IPS-18c (cell line): ENCODE data around the gene BLM.
"Not testable (repeated sequence)": the region's sequence is repeated elsewhere in the genome, so short reads cannot be mapped to it uniquely, and the experiment has no call there.

Source experiments
- H3K4me3 ChIP-seq: 2 replicates; pipeline ENCODE4 v1.7.0; 2013; ENCODE audit warnings: low read depth, mild to moderate bottlenecking, low read length, moderate library complexity; ENCODE audit not compliant: insufficient read depth
- H3K9me3 ChIP-seq: one replicate; pipeline ENCODE4 v1.6.1; 2013; ENCODE audit warnings: mild to moderate bottlenecking, low read length, moderate library complexity; ENCODE audit not compliant: control insufficient read depth, insufficient read depth

BLM gene

DNA sequence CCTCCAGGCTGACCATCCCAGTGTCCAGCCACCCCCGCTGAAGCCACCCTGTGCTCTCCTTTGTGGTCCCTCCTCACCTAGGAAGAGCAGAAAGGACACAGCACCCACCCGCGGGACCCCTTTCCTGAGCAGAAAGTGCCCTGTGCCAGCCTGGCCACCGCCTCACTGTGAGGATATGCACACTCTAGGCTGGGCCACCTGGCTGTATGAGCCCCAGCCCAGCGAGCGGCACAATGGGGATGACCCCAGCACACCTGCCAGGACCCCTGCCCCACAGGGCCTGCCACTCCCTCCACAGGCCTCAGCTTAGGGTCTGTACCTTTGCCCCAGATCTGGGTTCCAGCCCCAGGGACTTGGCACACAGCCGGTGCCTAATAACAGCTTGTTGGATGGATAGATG lies 103.3 kb downstream of the BLM start:
- no peak overlapping the region for H3K4me3 ChIP-seq
- H3K9me3 ChIP-seq: peaks cover 6% of the 10 kb centered on the region

DNA sequence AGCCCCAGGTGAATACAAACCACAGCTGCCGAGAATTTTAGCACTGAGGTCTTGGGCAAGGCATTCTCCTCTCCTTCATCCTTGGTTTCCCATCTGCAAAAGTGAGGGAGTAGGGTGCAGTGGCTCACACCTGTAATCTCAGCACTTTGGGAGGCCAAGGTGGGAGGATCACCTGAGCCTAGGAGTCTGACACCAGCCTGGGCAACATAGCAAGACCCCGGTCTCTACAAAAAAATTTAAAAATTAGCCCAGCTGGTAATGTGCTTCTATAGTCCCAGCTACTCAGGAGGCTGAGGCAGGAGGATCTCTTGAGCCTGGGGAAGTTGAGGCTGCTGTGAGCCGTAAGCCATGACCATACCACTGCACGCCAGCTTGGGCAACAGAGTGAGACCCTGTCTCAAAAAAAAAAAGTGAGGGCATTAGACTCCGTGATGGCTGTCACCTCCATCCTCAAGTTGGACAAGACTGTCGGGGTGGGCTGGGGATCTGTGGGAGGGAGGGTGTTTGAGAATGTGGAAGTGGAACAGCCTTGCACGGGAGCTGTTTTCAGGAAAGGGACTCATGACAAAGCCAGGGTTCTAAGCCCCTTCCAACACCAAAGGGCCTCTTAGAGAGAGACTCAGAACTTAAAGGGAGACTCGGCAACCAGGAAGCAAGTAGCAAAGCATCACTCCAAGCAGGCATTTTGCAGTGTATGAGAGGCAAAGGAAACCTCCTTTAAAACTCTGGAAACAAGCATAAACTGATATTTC lies 105.2 kb downstream of the BLM start:
- Histone ChIP-seq H3K9me3 (peaks cover 7% of the 10 kb centered on the region), H3K4me3 (no peak overlapping the region)

DNA sequence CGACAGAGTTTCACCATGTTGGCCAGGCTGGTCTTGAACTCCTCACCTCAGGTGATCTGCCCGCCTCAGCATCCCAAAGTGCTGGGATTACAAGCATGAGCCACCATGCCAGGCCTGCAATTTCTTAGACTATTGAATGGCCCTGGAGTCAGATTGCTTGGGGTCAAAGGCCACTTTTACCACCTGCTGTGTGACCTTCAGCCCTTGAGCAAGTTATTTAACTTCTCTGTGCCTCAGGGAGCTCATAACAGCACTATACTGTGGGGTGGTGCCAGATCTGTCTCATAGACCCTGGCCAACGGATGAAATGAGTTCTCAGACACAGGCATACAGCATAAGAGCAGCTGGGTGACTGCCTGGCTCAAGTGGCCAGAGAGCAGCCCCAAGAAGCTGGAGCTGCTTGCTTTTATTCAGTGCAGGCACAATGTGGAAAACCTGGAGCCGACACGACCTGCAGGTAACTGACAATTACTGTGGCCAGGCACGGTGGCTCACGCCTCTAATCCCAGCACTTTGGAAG lies 106.4 kb downstream of the BLM start:
- H3K9me3 ChIP-seq: peaks cover 7% of the 10 kb centered on the region
- no peak overlapping the region for H3K4me3 ChIP-seq

DNA sequence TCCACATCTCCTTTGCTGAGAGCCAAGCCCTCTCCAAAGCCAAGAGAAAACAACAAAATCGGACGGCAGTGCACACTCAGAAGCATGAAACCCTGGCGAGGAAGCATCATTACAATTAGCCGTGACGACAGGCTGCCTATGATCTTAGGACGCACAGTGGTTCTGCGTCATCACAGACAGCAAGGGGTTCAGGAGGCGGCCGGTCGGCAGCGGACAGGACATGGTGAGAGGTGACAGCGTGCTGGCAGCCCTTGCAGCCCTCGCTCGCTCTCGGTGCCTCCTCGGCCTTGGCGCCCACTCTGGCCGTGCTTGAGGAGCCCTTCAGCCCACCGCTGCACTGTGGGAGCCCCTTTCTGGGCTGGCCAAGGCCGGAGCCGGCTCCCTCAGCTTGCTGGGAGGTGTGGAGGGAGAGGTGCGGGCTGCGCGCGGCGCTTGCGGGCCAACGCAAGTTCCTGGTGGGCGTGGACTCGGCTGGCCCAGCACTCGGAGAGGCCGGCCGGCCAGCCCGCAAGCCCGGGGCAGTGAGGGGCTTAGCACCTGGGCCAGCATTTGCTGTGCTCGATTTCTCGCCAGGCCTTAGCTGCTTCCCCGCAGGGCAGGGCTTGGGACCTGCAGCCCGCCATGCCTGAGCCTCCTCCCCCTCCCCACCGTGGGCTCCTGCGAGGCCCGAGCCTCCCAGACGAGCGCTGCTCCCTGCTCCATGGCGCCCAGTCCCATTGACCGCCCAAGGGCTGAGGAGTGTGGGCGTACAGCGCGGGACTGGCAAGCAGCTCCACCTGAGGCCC lies 108.2 kb downstream of the BLM start:
- not testable (repeated sequence) for H3K4me3 ChIP-seq, H3K9me3 ChIP-seq

DNA sequence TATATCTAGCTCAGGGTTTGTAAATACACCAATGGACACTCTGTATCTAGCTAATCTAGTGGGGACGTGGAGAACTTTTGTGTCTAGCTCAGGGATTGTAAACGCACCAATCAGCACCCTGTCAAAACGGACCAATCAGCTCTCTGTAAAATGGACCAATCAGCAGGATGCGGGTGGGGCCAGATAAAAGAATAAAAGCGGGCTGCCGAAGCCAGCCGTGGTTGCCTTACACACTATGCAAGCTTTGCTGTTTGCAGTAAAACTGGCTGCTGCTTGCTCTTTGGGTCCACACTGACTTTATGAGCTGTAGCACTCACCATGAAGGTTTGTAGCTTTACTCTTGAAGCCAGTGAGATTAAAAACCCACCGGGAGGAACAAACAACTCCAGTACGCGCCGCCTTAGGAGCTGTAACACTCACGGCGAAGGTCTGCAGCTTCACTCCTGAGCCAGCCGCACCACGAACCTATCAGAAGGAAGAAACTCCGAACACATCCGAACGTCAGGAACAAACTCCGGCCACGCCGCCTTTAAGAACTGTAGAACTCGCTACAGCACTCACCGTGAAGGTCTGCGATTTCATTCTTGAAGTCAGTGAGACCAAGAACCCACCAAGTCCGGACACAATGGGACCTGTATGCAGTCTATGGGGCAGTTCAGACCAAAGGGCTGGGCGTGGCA lies 109.2 kb downstream of the BLM start:
- H3K9me3 ChIP-seq, H3K4me3 ChIP-seq: not testable (repeated sequence)

DNA sequence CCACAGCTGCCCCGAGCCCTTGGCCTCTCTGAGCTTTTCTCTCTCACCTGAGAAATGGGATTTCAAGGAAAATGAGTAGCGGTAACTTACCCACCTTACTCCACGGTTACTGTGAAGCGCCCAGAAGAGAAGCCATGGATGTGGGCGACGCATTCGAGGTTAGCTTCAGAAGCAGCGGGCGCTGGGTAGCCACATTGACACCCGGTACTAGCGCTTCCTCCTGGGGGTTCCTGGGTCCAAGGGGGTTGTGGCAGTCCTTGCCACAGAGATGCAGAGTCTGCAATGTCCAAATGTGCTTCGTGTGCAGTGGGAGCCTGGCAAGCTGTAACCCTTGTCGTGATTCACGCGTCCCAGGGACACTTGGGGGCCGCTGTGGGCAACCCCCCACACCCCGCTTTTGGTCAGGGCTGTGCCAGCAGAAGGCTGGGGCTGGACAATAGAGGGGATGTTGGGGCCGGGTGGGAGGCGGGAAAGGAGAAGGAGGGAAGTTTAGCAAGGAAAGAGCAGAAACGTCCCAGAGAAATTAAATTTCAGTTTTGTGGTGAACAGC lies 109.8 kb downstream of the BLM start:
- H3K9me3 ChIP-seq: peaks cover 7% of the 10 kb centered on the region
- no peak overlapping the region for H3K4me3 ChIP-seq

DNA sequence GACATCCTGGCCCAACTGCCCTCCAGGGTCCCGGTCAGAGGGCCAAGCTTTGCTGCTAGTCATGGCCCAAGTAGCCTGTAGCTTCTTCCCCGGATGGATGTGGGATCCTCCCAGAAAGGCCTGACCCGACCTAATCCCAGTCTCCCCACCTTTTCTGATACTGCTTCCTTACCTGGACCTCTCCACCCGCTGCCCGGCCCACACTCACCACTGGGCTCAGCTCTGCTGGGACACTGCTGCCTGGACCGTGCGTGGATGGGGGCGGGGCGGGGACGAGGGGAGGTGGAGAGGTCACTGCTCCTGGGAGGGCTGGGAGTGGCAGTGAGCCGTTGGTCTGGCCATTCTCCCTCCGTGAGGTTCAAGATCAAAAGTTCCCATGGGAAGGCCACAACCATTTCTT lies 111.0 kb downstream of the BLM start:
- H3K4me3 ChIP-seq: no peak overlapping the region
- H3K9me3 ChIP-seq: peaks cover 7% of the 10 kb centered on the region

DNA sequence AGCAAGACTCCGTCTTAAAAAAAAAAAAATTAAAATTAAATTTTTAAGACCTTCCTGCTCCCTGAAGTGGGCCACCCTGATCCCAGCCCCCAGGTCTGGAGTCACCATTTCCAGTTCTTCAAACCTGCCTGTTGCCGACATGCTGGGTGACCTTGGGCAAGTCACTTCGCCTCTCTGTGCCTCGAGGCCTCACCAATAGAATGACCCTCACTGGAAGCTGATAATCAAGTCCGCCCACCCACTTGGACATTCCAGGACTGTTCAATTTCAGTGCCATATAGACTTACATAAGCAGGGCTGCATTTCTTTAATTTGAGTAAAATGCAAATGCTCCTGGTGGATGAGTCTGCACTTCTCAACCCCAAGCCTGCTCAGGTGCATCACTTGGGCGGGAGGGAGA lies 112.0 kb downstream of the BLM start:
- peaks cover 4% of the 10 kb centered on the region for H3K9me3 ChIP-seq

DNA sequence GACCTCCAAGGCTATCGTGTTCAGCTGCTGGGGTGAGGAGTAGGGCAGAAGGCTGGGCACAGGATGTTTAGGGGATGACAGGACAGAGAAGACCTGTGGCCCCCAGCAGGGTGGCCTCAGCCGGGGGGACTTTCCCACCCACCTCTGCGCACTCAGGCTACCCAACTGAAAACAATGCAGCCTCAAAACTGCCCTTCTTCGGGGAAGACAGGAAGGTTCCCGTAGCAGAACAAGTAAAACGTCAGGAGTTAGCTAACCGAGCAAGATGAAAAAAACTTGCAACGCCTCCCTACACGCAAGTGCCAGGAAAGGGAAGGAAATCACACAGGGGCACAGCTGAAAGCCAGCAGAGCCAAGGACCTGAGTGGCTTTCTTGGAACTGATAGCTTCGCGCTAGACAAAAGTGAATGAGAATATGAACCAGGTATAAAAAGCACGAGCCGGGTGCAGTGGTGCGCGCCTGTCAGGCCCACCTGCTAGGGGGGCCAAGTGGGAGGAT lies 112.8 kb downstream of the BLM start:
- Histone ChIP-seq H3K4me3 (no peak overlapping the region), H3K9me3 (peaks cover 2% of the 10 kb centered on the region)

More for the DNA sequence above, 112.0 kb downstream of the BLM start:
- H3K4me3 ChIP-seq: no peak overlapping the region

DNA sequence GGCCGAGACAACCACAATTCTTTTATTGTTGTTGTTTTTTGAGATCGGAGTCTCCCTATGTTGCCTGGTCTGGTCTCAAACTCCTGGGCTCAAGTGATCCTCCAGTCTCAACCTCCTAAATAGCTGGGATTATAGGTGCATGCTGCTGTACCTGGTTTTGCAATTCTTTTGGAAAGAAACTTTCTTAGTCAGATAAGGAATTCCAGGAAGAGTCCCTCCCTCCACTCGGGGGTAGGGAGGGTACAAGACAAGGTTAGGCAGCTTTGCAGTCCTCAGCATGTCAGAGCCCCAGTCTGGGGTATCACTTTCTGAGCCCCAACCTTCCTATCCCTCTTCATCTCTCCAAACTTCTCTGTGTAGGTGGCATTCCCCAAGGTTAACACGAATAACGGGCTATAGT lies 117.5 kb downstream of the BLM start:
- Histone ChIP-seq H3K9me3 (no peaks in the 10 kb centered on the region), H3K4me3 (no peak overlapping the region)

DNA sequence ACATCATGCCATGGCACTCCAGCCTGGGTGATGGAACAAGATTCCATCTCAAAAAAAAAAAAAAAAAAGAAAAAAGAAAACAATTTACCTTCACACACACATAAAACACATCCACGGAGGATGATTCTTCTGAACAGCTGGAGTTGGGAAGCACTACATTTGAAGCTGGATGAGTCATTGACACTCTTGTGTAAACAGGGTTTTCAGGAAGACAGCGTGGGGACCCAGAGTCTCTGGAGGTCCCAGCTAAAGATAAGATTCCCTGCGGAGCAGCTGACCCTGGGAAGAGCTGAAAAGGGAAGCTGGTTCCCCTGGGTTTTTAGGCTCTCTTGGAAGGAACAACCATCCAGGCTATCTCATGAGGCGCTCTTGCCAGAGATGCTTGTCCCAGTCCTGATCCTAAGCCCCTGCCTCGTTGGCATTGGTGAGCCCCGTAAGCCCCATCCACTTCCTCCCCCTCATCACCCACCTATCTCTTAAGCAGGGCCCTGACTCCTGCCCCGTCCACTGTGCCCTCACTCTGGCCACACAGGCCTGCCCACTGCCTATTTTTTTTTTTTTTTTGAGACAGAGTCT lies 119.2 kb downstream of the BLM start:
- no peak overlapping the region for H3K4me3 ChIP-seq
- H3K9me3 ChIP-seq: no peaks in the 10 kb centered on the region

DNA sequence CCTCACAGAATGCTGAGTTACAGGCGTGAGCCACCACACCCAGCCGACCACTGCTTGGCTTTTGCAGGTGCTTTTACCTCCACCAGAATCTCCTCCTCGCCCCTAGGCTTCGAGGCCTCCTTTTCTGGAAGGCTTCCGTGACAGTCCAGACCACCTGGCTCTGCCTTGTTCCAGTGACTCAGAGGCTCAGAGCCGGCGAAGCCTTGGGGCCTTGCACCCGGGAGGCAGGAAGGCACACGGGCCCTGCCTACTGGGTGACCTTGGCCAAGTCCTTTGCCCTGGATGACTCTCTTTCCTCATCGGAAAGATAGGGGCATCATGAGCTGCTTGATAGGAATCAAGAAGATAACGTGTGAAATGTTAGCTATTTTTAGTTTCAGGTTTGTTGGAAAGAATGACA lies 119.9 kb downstream of the BLM start:
- H3K9me3 ChIP-seq: no peaks in the 10 kb centered on the region
- H3K4me3 ChIP-seq: no peak overlapping the region

DNA sequence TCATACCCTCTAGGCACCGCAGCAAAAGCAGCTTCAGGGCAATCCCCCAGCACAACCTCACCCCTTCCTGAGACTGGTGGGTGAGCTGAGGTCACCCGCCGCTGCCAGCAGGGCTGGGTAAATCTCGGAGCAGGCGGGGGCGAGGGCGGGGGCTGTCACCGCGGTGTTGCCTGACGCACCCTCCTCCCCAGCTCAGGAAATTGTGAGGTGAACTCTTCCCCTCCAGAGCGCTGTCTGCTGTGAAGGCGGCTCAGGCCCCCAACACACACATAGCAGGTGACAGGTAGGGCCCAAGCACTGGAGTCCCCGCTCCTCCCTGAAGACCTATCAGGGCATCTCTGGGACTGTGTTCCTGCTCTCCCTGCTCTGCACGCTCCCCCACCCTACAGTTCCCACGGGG lies 121.0 kb downstream of the BLM start:
- Histone ChIP-seq H3K4me3 (no peak overlapping the region), H3K9me3 (no peaks in the 10 kb centered on the region)

DNA sequence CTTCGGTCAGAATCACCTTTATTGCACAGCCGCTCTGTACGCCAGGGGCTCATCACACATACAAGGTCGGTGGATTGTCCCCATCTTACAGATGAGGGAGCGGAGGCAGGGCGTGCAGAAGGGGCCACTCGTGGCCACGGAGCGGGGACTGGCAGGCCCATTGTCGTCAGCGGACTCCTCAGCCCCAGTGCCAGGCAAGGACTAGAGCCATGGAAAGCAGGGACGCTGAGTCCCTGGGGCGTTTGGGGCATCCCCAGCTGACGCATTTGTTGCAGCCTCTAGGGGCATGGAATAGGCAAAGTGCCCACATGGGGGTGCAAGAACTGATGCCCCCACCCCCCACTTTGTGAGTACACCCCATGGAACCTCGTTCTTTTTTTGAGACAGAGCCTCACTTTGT lies 121.4 kb downstream of the BLM start:
- H3K4me3 ChIP-seq: no peak overlapping the region; the same call in 1 of the 2 replicates

DNA sequence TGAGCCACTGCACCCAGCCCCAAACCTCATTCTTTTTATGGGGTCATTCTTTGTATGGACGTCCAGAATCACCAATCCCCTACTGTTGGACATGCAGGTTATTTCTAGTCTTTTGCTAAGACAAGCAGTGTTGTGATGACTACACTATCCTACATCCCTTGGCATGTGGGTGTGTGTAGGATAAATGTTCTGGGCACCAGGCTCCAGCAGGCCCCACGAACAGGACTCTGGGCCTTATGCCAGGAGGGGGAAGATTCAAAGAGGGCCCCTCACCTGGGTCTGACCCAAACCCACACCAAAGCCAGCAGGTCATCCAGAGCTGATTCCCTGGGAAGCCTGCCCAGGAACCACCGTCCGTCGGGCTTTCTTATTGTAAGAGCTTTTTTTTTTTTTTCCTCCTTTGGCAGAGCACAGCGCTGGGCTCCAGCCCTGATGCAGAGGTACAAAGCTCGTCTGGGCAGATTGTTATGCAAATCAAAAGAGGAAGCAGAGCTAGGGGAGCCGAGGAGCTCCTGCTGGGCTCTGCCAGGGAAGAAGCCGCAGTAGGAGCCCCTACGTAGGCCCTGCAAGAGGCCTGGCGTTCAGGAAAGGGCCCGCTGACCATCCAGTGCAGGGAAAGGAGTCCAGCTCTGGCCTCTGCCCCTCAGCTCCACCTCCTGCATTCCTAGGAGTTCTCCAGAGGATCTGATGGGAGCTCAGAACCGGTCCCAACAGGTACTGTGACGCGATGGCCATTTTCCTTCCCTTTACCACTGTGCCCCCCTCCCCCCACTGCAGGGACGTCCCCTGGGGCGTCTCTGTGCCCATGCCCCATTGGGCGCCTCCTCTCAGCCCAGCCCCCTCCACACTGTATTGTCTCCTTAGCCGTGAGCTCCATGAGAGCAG lies 122.3 kb downstream of the BLM start:
- H3K4me3 ChIP-seq: peak overlapping the region; percentile 20; the same call in 1 of the 2 replicates
- H3K9me3 ChIP-seq: no peaks in the 10 kb centered on the region

More for the DNA sequence above, 121.4 kb downstream of the BLM start:
- H3K9me3 ChIP-seq: no peaks in the 10 kb centered on the region

DNA sequence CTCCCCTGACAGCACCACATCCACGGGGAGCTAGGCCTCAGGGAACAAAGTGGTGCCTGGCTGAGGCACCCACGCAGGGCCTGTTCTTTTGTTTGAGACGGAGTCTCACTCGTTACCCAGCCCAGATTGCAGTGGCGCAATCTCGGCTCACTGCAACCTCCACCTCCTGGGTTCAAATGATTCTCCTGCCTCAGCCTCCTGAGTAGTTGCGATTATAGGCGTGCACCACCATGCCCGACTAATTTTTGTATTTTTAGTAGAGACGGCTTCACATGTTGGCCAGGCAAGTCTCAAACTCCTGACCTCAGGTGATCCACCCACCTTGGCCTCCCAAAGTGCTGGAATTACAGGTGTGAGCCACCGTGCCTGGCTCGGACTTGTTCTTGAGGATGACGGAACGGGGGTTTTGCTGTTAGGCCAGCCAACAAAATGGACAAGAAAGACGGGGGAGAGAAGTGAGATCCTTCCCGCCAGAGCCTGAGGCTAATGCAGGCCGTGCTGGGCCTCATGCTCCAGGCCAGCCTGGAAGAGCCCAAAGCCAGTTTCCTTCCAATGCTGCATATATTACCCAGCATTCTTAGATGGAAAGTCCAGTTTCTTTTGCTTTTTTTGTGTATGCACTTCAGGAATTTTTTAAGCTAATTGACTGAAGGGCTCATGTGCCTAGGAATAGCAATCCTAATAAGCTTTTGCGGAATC lies 123.2 kb downstream of the BLM start:
- H3K4me3 ChIP-seq: peak overlapping the region; percentile 20; the same call in 1 of the 2 replicates

More for the DNA sequence above, 123.2 kb downstream of the BLM start:
- H3K9me3 ChIP-seq: no peaks in the 10 kb centered on the region
